A549 (cell line): Measurements from ENCODE around the gene TIMP3. TPM values are rescaled to one million over a fixed set of nuclear protein-coding genes. Genes with fewer than 3 reads are reported as not detected.

Experiments used
- ATAC-seq, 2 experiments: fragments of 200-7000 bp in 1 of 2; fragments of >200 bp in 1 of 2; cut with Nextera tagmentation in 1 of 2; cut with Tn5 transposase in 1 of 2; 3 replicates each; pipeline versions ENCODE4 v1.8.0 to v1.9.1; 2018 to 2020; ENCODE audit warnings: mild to moderate bottlenecking in 1 of 2, moderate library complexity in 1 of 2
- CTCF ChIA-PET: fragments of 300-600 bp; sonication (Branson Sonifier 250); formaldehyde crosslinking; extraction: SDS; loops from one replicate; lab custom pipeline; 2021; ENCODE audit warnings: antibody characterized with exemption, inconsistent platforms; lab: Yijun Ruan, JAX
- POLR2A ChIA-PET: fragments of 350-600 bp; formaldehyde crosslinking; extraction: SDS; loops from one replicate; lab custom pipeline; 2021; ENCODE audit warnings: antibody characterized with exemption, inconsistent platforms; lab: Yijun Ruan, JAX
- DNase-seq, 2 experiments: peaks; one replicate each; pipeline versions ENCODE4 v3.0.0 to v3.0.0-alpha.2; 2011 to 2016; ENCODE audit warnings: low read depth in 1 of 2, low spot score in 1 of 2
- FAIRE-seq: peaks from 2 replicates; lab custom pipeline; 2011; peaks lifted over from hg19 to GRCh38; lab: Jason Lieb, UNC
- H3K27ac ChIP-seq, 2 experiments: fragments of >200 bp; sonication (Bioruptor Twin); formaldehyde crosslinking; 3 replicates each; pipeline ENCODE4 v1.5.1; 2016 to 2017
- H3K4me1 ChIP-seq: fragments of >200 bp; sonication (Bioruptor Twin); formaldehyde crosslinking; 3 replicates; pipeline ENCODE4 v1.6.1; 2016
- H3K4me2 ChIP-seq: fragments of >200 bp; sonication (Bioruptor Twin); formaldehyde crosslinking; 3 replicates; pipeline ENCODE4 v1.6.1; 2016
- H3K4me3 ChIP-seq: fragments of >200 bp; sonication (Bioruptor Twin); formaldehyde crosslinking; 3 replicates; pipeline ENCODE4 v1.5.1; 2016
- H3K9me3 ChIP-seq: fragments of >200 bp; sonication (Bioruptor Twin); formaldehyde crosslinking; 3 replicates; pipeline ENCODE4 v1.6.1; 2016
- CBX2 ChIP-seq: fragments of 200-600 bp; sonication (generic); IDR thresholded peaks from 2 replicates; pipeline ENCODE4 v1.6.1; 2016; ENCODE audit warnings: low read depth, mild to moderate bottlenecking, borderline replicate concordance
- CEBPB ChIP-seq, 2 experiments: fragments of >200 bp in 1 of 2; sonication (Bioruptor Twin) in 1 of 2; formaldehyde crosslinking in 1 of 2; IDR thresholded peaks; 2 replicates each; pipeline ENCODE4 v1.6.1; 2012 to 2016
- CHD2 ChIP-seq: fragments of 150-350 bp; IDR thresholded peaks from 2 replicates; pipeline ENCODE4 v1.6.1; 2014; ENCODE audit warnings: low read length; ENCODE audit not compliant: partially characterized antibody
- EHF ChIP-seq: fragments of 250-450 bp; sonication (Bioruptor Pico); IDR thresholded peaks from 2 replicates; pipeline ENCODE4 v1.5.0; 2020; ENCODE audit warnings: mild to moderate bottlenecking
- ESRRA ChIP-seq: fragments of 150-350 bp; IDR thresholded peaks from 2 replicates; pipeline ENCODE4 v1.6.1; 2014; ENCODE audit warnings: mild to moderate bottlenecking, low read length, borderline replicate concordance
- FOSL2 ChIP-seq, 2 experiments: fragments of 450-650 bp in 1 of 2; fragments of >200 bp in 1 of 2; sonication (Bioruptor Twin) in 1 of 2; formaldehyde crosslinking; IDR thresholded peaks; 2 replicates each; pipeline versions ENCODE4 v1.5.0 to v1.6.1; 2016 to 2020; ENCODE audit warnings: mild to moderate bottlenecking in 1 of 2, moderate library complexity in 1 of 2
- FOXS1 ChIP-seq: fragments of 250-450 bp; sonication (Bioruptor Pico); IDR thresholded peaks from 2 replicates; pipeline ENCODE4 v1.5.0; 2020; ENCODE audit warnings: mild to moderate bottlenecking, moderate library complexity
- GATA3 ChIP-seq: IDR thresholded peaks from 2 replicates; pipeline ENCODE4 v1.6.1; 2012; ENCODE audit warnings: borderline replicate concordance
- HDAC2 ChIP-seq: fragments of 200-600 bp; sonication (generic); IDR thresholded peaks from 2 replicates; pipeline ENCODE4 v1.6.1; 2016
- HMGXB4 ChIP-seq: fragments of 250-450 bp; sonication (Bioruptor Pico); IDR thresholded peaks from 2 replicates; pipeline ENCODE4 v1.5.0; 2021; ENCODE audit warnings: mild to moderate bottlenecking, moderate library complexity, borderline replicate concordance
- HOXB13 ChIP-seq: fragments of 250-450 bp; sonication (Bioruptor Pico); IDR thresholded peaks from 2 replicates; pipeline ENCODE4 v1.5.0; 2020; ENCODE audit warnings: low read depth, mild to moderate bottlenecking, moderate library complexity
- HOXB5 ChIP-seq: fragments of 250-450 bp; sonication (Bioruptor Pico); IDR thresholded peaks from 2 replicates; pipeline ENCODE4 v1.5.0; 2020; ENCODE audit warnings: mild to moderate bottlenecking, moderate library complexity
- MAZ ChIP-seq: fragments of 150-350 bp; IDR thresholded peaks from 2 replicates; pipeline ENCODE4 v1.6.1; 2014; ENCODE audit warnings: antibody characterized with exemption, low read depth, low read length, borderline replicate concordance
- MYC ChIP-seq: IDR thresholded peaks from 2 replicates; pipeline ENCODE4 v1.6.1; 2012; ENCODE audit warnings: mild to moderate bottlenecking, inconsistent platforms, low read length, improper control_type of control experiment, borderline replicate concordance
- NFE2L2 ChIP-seq: fragments of 150-350 bp; conservative IDR thresholded peaks from 2 replicates; pipeline ENCODE4 v1.6.1; 2014; ENCODE audit warnings: low read length
- NPAS2 ChIP-seq: fragments of 250-450 bp; sonication (Bioruptor Pico); IDR thresholded peaks from 2 replicates; pipeline ENCODE4 v1.8.0; 2022; ENCODE audit warnings: mild to moderate bottlenecking, moderate library complexity, borderline replicate concordance
- NR3C1 ChIP-seq: fragments of >200 bp; sonication (Bioruptor Twin); formaldehyde crosslinking; IDR thresholded peaks from 3 replicates; pipeline ENCODE4 v1.6.1; 2017
- RARB ChIP-seq: fragments of 250-450 bp; sonication (Bioruptor Pico); IDR thresholded peaks from 2 replicates; pipeline ENCODE4 v1.8.0; 2021; ENCODE audit warnings: mild to moderate bottlenecking, moderate library complexity
- ZC3H11A ChIP-seq: fragments of 450-650 bp; IDR thresholded peaks from 2 replicates; pipeline ENCODE4 v1.6.1; 2014; ENCODE audit warnings: antibody characterized with exemption, mild to moderate bottlenecking
- ZFP36 ChIP-seq: fragments of 450-650 bp; IDR thresholded peaks from 2 replicates; pipeline ENCODE4 v1.6.1; 2014; ENCODE audit warnings: borderline replicate concordance; ENCODE audit not compliant: partially characterized antibody
- ZNF302 ChIP-seq: fragments of 250-450 bp; sonication (Bioruptor Pico); IDR thresholded peaks from 2 replicates; pipeline ENCODE4 v1.9.0; 2021; ENCODE audit warnings: inconsistent platforms, mild to moderate bottlenecking, moderate library complexity
- WGBS: methylation state at CpG from one replicate; pipeline ENCODE4 v1.1.6; 2017; ENCODE audit errors: missing lambda C conversion rate; 5-methylcytosine and 5-hydroxymethylcytosine counted together
- polyA plus RNA-seq, 4 experiments: library from polyadenylated mRNA; depleted of rRNA in 3 of 4; stranded (reverse); fragments of >200 nt; fragmentation: RNase III in 1 of 4; extraction: RNeasy Plus Mini Kit Qiagen cat#74134 plus additional on column Dnase treatment in 1 of 4; gene quantifications; 2 replicates in 3 of 4; 3 replicates in 1 of 4; pipeline ENCODE4 v1.2.3, GENCODE V29; 2011 to 2017
- TF ChIP-seq, protein P1 (sequence below): fragments of 150-350 bp; IDR thresholded peaks from 2 replicates; pipeline ENCODE4 v1.6.1; 2014; ENCODE audit warnings: low read depth, mild to moderate bottlenecking, low read length
- TF ChIP-seq, protein P2 (sequence below): IDR thresholded peaks from 2 replicates; pipeline ENCODE4 v1.6.1; 2012

The TIMP3 gene
- polyA plus RNA-seq, 2 of the 4 experiments (the other 2 are of a cell fraction) = 1.4 to 1.7 TPM

DNA sequence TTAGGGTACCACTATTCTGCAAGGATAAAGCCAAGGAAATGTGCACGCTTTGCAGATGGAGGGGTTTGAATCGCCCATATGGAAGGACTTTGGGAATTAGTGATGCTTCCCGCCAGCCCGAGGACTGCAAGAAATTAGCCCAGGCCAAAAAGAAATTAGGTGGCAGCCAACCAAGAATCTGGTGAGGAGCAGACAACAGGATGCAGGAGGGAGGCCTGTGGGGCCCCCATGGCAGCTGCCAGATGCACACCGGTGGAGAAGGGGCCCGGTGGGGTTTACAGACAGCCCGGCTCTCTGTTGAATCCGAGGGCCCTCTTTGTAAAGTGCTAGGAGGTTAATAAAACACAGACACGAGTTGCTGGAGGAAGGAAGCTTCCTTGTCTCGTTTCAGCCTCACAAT is 73.5 kb downstream of the TIMP3 start:
- CTCF ChIA-PET = interaction anchor here (0.7 kb wide), 1 partner anchor 39 kb away, joined by 3 read pairs; no protein-coding TSS in a partner anchor

GRCh38 chr22:32876516-32876915 is 75.0 kb downstream of the TIMP3 start:
- Histone ChIP-seq H3K4me2 (no peak overlapping the region), H3K9me3 (no peaks in the 10 kb centered on the region), H3K27ac (no peak overlapping the region), H3K4me3 (no peak overlapping the region), H3K4me1 (no peaks in the 10 kb centered on the region)
- ChIA-PET POLR2A (no interaction called here), CTCF (no interaction called here)
- DNase-seq = no peak
- FAIRE-seq = no peak
- 62% methylated on average over 2 of the region's 2 CpGs for WGBS
- no peak for ATAC-seq
- TF ChIP-seq, protein P1, sequence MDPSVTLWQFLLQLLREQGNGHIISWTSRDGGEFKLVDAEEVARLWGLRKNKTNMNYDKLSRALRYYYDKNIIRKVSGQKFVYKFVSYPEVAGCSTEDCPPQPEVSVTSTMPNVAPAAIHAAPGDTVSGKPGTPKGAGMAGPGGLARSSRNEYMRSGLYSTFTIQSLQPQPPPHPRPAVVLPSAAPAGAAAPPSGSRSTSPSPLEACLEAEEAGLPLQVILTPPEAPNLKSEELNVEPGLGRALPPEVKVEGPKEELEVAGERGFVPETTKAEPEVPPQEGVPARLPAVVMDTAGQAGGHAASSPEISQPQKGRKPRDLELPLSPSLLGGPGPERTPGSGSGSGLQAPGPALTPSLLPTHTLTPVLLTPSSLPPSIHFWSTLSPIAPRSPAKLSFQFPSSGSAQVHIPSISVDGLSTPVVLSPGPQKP = no peak
- TF ChIP-seq FOSL2 (IDR thresholded peaks at IDR 0.05) (no peak), FOSL2 (CRISPR knock-in tag; IDR thresholded peaks at IDR 0.05) (no peak), HDAC2 (no peak)

More for the DNA sequence above, 73.5 kb downstream of the TIMP3 start:
- Histone ChIP-seq H3K4me2 (no peak overlapping the region), H3K4me1 (no peaks in the 10 kb centered on the region), H3K27ac (no peak overlapping the region), H3K9me3 (no peaks in the 10 kb centered on the region), H3K4me3 (no peak overlapping the region)
- no peak for TF ChIP-seq MYC
- TF ChIP-seq ZNF302 = no peak
- TF ChIP-seq HOXB13 (CRISPR knock-in tag) = no peak
- TF ChIP-seq, protein P2, sequence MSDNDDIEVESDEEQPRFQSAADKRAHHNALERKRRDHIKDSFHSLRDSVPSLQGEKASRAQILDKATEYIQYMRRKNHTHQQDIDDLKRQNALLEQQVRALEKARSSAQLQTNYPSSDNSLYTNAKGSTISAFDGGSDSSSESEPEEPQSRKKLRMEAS = no peak
- no peak for TF ChIP-seq NFE2L2
- no peak for TF ChIP-seq MAZ
- no peak for TF ChIP-seq FOXS1 (CRISPR knock-in tag)
- no peak for TF ChIP-seq GATA3
- TF ChIP-seq CEBPB (IDR thresholded peaks at IDR 0.05) = no peak
- no peak for TF ChIP-seq ZFP36
- no peak for TF ChIP-seq EHF (CRISPR knock-in tag)
- TF ChIP-seq NR3C1 = no peak
- ATAC-seq = no peak
- DNase-seq = no peak
- no peak for FAIRE-seq
- WGBS = 31% methylated on average over 10 of the region's 10 CpGs
- POLR2A ChIA-PET = no interaction called here

GRCh38 chr22:32877196-32877595 is 75.7 kb downstream of the TIMP3 start:
- Histone ChIP-seq H3K4me2 (no peak overlapping the region), H3K4me3 (no peak overlapping the region), H3K9me3 (no peaks in the 10 kb centered on the region), H3K27ac (no peak overlapping the region), H3K4me1 (no peaks in the 10 kb centered on the region)
- TF ChIP-seq NR3C1 (no peak), ESRRA (no peak), ZC3H11A (no peak), RARB (CRISPR knock-in tag) (no peak), CHD2 (no peak), HOXB13 (CRISPR knock-in tag) (no peak), HOXB5 (no peak)
- WGBS = 4% methylated on average over 2 of the region's 3 CpGs
- ChIA-PET CTCF (no interaction called here), POLR2A (no interaction called here)
- DNase-seq (no peak), ATAC-seq (no peak), FAIRE-seq (no peak)

GRCh38 chr22:32879550-32879949 is 78.0 kb downstream of the TIMP3 start:
- FAIRE-seq (no peak), DNase-seq (no peak), ATAC-seq (no peak)
- Histone ChIP-seq H3K4me3 (no peak overlapping the region), H3K4me2 (no peak overlapping the region), H3K27ac (no peak overlapping the region), H3K9me3 (no peaks in the 10 kb centered on the region), H3K4me1 (no peaks in the 10 kb centered on the region)
- TF ChIP-seq HMGXB4 (CRISPR knock-in tag) (no peak), NPAS2 (CRISPR knock-in tag) (no peak), CBX2 (no peak), ZFP36 (no peak)
- ChIA-PET CTCF (interaction anchor here (0.8 kb wide), 1 partner anchor 55 kb away, joined by 3 read pairs; no protein-coding TSS in a partner anchor), POLR2A (no interaction called here)
- 10% methylated on average over 1 of the region's 1 CpG for WGBS
